Pulmonary artery endothelial cell (primary cell): Measurements from ENCODE around the gene TTC6. TPM values are rescaled to one million over a fixed set of nuclear protein-coding genes. Genes with fewer than 3 reads are reported as not detected.
A peak's percentile ranks its signal among the peaks of the same experiment; 100 is the strongest.

Source experiments
- DNase-seq: peaks from one replicate; pipeline ENCODE4 v3.0.0-alpha.2; 2011; ENCODE audit warnings: low read depth, low spot score
- total RNA-seq: library from RNA; depleted of rRNA; stranded (reverse); fragments of >200 nt; gene quantifications from 2 replicates; pipeline ENCODE4 v1.2.3, GENCODE V29; 2014

The TTC6 gene
- total RNA-seq, 1 donor from 2014 or later = under 0.01 TPM

DNA sequence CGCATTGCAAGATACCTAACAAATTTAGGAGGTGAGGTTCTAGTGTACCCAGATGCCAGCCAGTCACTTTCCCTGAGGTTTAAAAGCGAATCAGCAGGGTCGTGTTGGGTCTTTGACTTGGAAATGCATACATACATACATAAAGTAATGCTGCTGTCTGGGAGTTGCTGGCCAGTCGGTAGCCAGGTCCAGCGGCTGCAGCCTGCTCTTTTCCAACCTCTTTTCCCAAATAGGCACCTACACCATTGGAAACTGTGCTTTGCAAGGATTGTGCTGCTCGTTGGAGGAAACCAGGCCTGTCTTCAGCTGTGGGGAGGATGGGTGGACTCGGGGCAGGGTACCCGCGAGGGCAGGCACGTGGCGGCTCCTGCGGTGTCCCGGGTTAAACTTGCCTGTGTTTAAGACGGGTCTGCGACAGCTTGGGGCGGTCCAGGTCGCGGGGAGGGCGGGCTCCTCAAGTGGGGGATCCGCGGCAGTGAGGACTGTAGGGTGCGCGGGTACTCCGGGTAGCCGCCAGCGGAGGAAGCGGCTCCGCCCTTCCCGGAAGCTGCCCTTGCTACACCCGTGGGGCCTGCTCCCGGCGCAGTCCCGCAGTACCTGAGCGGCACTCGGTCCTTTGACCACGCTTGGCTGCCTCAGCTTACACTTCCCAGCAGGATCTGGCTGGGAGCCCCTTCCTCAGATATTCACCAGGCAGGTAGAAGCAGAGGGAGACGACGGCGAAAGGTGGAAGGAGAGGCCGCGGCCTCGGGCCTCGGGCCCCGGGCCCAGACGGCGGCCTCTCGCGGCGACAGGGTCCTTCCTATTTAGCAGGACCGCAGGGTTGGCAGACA lies 2.7 kb downstream of the TTC6 start:
- no peak for DNase-seq

DNA sequence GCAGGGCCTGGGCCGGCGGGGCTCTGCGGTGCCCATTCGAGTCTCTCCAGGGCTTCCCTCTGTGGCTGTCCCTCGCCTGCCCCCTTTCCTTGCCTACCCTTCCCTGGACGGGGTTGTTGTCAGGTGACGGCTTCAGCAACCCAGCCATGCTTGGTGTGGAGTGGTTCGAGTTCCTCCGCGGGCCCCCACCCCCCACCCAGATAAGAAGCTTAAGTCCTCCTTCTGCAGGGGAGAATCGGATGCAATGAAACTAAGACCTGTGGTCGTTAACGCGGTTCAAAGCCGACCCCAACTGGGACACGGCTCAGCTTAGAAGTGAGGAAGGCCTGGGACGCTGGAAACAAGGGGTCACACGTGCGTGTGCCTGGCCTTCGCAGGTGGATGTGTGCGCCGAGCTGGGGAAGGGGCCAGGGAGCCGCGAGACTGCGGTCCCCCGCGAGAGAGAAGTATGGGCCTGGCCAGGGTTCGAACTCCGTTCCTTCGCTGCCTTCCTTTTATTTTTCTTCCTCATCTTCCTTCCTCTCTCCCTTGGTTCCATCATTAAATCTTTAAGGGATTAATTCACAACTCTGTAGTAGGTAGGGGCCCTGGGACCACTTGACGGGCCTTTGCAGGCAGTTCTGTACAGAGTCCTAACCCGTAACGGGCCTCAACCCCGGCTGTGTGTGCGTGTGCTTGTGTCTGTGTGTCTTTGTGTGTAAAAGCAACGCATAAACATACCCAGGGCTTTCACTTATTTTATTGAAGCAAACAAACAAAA lies 3.5 kb downstream of the TTC6 start:
- DNase-seq = no peak

DNA sequence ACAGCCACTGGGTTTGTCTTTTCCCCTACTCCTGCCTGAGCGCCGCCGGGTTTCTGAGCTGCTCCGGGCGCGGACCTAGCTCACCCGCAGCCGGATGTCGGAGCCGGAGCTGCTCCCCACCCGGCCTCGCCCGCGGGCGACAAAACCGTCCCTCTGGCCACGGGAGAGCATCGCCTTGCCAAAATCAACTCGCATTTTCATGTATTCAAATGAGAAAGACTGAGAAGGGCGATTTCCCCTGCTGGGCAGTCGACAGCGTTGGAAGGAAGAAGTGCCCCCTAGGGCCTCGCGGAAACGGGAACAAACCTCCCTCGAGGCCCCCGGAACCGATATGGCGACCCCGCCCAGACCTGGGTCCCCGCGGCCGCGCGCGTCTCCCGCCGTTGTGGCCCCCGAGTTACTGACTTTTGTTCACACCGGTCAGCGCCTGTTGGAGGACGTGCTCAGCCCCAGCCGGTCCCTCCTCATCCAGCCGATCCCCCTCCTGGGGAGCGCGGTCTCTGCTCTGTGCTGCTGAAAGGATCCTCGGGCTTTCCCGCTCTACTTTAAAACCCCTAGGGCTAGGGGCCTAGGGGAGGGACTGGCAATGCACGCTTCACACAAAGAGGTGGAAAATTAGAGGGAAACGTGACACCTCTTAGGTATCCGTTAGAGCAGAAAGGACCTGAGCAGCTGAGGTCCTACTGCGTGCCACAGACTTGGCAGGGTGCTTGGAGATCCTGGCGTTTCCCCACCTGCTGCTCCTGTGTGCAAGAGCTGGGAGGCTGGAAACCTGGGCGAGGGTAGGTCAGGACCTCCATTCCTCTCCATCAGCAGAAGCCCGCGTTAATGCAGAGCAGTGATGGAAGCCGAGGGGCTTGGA lies 4.3 kb downstream of the TTC6 start:
- DNase-seq = no peak

GRCh38 chr14:37600880-37601741 lies 5.7 kb downstream of the TTC6 start:
- no peak for DNase-seq

- DNase-seq = no peak
Observed at GRCh38 chr14:37601865-37602264, 6.4 kb downstream of the TTC6 start.

DNA sequence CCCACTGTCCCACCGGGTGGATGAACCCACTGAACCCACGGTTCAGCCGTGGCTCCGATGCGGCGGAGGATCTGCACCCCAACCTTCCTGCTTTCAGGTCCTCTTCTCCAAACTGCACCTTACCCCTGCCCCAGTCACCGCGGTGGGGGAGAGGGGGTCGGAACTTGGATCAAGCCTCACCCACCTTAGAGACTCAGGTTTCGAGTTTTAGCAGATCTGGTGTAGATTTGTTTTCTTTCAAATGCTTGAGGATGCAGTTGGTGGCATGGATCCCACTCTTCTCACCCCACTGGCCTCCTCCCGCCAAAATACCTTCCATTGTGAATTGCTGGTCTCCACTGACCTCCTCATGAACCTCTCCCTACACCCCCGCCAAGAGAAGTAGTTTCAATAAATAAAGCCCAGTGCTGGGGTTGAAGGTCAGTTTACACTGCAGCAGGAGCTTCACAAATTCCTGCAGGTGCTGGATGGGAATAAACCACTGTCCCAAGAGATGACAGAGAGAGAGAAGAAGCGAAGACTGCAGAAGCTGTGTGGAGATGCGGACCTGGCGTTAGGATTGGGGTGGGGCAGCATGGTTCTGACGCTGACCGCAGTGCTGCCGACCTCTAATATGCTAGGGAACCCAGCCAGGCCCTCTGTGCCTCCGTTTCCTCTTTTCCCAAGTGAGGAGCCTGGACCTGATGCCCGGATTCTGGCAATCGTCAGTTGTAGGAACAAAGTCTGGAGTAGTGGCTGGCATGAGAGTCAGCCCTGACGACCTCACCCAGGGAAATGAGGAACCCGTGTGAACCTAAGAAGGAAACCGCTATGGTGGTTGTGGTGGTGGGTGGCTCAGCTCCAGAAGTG lies 7.4 kb downstream of the TTC6 start:
- no peak for DNase-seq

DNA sequence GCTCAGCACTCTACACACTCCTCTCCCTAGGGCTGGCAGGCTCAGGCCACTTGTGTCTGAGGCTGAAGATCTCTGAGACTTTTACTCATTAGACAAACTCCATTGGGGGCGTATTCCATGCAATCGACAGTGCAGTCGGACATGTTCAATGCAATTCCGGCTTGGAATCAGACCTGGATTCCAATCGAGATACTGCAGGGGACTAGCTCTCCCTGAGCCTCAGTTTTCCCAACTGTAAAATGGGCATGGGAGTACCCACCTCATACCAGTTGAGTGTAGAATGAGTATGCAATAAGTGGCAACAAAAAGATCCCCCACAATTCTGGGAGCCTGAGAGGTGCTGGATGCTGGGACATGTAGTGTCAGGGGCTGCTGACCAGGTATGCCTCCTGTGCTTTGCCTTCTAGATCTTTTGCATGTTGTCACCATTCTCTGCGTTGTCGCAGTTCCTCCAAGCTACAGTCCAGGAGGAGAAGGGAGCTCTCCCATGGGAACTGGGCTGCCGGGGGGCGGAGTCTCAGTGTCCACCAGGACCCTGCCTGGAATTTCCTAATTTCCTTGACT lies 8.3 kb downstream of the TTC6 start:
- no peak for DNase-seq

DNA sequence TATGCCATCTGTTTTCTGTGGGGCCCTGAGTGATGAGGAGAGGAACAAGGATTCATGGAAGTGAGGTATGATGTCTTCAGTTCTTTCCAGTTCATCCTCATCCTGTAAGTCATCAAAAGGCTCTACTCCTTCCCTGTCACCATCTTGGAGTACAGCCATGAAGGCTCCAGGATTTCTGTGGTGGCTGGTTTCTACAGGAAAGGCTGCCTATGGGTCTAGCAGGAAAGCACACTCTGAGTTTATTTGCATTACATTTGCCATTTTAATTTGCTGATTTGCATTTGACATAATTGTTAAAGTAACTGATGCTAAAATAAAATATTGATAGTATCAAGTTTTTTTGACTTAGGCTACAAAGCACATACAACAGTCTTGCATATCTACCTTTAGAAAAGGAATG lies 11.2 kb downstream of the TTC6 start:
- no peak for DNase-seq

DNA sequence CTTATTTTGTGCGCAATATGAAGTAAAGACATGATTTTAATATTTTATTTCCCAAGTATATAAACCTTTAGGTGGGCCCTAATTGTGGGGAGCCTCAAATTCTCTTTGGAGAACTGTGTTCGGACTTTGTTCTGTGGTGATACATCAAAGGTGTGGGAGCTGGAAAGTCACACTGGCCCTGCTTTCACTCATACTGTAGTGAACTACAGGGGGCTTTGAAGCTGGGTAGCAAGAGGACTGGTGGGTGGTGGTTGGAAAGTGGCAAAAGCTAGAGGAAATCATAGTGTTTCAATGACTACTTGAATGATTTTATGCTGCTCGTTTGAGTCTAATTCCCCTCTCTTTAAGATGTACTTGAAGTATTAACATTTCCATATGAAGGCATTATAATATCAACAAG lies 13.2 kb downstream of the TTC6 start:
- no peak for DNase-seq

DNA sequence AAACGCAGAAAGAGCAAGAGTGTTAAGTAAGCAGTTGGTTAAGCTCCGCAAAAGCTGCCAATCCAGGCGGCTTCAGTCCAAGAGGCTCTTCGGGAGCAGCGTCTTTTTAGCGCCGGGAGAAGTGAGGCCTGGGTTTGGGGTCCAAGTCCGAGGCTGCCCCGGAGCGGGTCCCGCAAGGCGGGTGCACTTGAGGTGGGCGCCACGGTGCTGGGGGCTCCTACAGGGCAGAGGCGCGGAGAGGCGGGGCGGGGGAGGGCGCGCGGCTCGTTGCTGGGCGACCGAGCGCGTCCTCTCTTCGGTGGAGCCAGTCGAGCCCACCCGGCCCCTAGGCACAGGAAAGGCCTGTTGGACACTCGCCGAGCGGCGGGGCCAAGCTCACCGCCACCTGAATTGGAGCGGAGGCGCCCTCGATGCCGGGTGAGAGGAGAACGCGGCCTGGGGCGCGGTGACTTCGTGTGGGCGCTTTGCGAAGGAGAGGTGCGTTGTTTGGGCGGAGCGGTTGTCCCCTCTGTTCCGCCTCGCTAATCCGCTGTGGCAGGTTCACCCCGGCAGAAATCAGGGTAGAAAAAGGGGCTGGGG lies 15.6 kb downstream of the TTC6 start:
- DNase-seq = no peak

DNA sequence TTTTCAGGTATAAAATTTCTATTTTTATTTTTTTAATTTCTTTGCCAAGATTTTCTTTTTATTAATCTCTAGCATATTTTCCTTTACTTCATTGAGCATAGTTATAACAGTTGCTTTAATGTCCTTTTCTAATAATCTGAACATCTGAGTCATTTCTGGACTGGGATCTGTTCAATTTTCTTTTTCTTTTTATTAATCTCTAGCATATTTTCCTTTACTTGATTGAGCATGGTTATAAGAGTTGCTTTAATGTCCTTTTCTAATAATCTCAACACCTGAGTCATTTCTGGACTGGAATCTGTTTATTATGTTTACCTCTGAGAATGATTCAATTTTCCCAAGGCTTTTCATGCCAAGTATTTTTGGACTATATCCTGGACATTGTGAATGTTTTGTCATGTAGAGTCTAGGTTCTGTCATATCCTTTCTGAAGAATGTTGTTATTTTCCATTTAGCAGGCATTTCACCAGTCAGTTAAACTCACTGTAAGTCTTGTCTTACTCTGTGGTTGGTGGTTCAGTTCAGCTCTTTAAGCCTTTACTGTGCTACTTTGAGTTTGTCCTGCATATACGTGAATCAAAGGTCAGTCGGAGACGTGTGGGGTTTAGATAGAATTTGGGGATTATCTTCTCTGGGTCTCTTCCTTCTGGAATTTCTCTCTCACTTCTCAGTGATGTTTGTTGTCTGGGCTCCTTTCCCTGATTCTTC lies 20.3 kb downstream of the TTC6 start:
- DNase-seq = no peak

DNA sequence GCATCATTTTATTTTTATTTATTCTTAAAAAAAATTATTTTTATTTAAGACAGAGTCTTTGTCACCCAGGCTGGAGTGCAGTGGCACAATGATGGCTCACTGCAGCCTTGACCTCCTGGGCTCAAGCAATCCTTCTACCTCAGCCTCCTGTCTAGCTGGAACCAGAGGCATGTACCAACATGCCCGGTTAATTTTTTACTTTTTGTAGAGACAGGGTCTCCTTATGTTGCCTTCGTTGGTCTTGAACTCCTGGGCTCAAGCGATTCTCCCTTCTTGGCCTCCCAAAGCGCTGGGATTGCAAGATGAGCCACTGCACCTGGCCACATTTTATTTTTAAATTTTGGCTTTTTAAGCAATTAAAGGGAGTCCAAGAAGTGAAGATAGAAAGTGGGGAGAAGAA lies 21.4 kb downstream of the TTC6 start:
- no peak for DNase-seq

- DNase-seq = no peak
Observed at GRCh38 chr14:37617864-37618365, 22.5 kb downstream of the TTC6 start.

GRCh38 chr14:37618498-37619028 lies 23.1 kb downstream of the TTC6 start:
- DNase-seq = no peak

DNA sequence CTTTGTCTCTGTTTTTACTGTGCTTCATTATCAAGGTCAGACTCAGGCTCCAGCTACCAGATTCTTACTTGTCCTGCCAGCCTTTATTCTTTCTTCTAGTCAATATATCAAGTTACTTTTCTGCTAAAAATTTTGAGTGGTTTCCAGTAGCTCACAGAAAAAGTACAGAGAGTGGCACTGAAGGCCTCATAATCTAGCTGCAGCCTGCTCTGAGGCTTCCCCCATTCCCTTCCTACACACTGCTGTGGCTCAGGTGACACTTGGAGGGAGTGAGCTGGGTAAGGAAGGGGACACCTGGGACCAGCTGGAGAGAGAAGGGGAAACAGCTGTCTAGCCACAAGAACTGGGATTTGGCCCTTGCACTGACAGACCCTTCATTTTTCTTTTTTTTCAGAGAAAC lies 25.4 kb downstream of the TTC6 start:
- DNase-seq = no peak

GRCh38 chr14:37622231-37622923 lies 26.9 kb downstream of the TTC6 start:
- no peak for DNase-seq

GRCh38 chr14:37623426-37623951 lies 28.1 kb downstream of the TTC6 start:
- DNase-seq = peak; percentile 53
